Osteoblast (primary cell): ENCODE results near the gene SLC6A19. TPM values are rescaled to one million over a fixed set of nuclear protein-coding genes. Genes with fewer than 3 reads are reported as not detected.

Experiments used
- DNase-seq: peaks from one replicate; pipeline ENCODE4 v3.0.0; 2011; ENCODE audit warnings: low spot score, mixed read lengths; ENCODE audit not compliant: insufficient read length; ENCODE audit errors: missing footprints
- H2AFZ ChIP-seq: 2 replicates; pipeline ENCODE4 v1.6.0; 2011; ENCODE audit warnings: mild to moderate bottlenecking, low read length
- H3K27ac ChIP-seq: 2 replicates; pipeline ENCODE4 v1.5.1; 2011; ENCODE audit warnings: mild to moderate bottlenecking, low read depth, low read length, moderate library complexity
- H3K27me3 ChIP-seq: 2 replicates; pipeline ENCODE4 v1.6.0; 2012; ENCODE audit warnings: mild to moderate bottlenecking, control low read depth, inconsistent platforms, low read length, moderate library complexity; ENCODE audit not compliant: insufficient read depth
- H3K36me3 ChIP-seq: 2 replicates; pipeline ENCODE4 v1.5.1; 2011; ENCODE audit warnings: mild to moderate bottlenecking, low read length, control low read depth, moderate library complexity; ENCODE audit not compliant: insufficient read depth
- H3K4me1 ChIP-seq: 2 replicates; pipeline ENCODE4 v1.5.1; 2011; ENCODE audit warnings: mild to moderate bottlenecking, low read length, control low read depth, moderate library complexity; ENCODE audit not compliant: insufficient read depth
- H3K4me2 ChIP-seq: 2 replicates; pipeline ENCODE4 v1.6.0; 2011; ENCODE audit warnings: mild to moderate bottlenecking, low read length; ENCODE audit not compliant: insufficient read depth
- H3K4me3 ChIP-seq: fragments of 200-600 bp; sonication (generic); 3 replicates; pipeline ENCODE4 v1.5.1; 2012; ENCODE audit warnings: mild to moderate bottlenecking, low read length, inconsistent platforms; ENCODE audit not compliant: insufficient read depth
- H3K79me2 ChIP-seq: 2 replicates; pipeline ENCODE4 v1.6.0; 2012; ENCODE audit warnings: mild to moderate bottlenecking, low read length, control low read depth, inconsistent platforms; ENCODE audit not compliant: insufficient read depth
- H3K9me3 ChIP-seq: 2 replicates; pipeline ENCODE4 v1.5.1; 2011; ENCODE audit warnings: low read depth, low read length, control low read depth
- H4K20me1 ChIP-seq: 2 replicates; pipeline ENCODE4 v1.6.0; 2012; ENCODE audit warnings: mild to moderate bottlenecking, low read length, control low read depth; ENCODE audit not compliant: insufficient read depth
- total RNA-seq: library from RNA; depleted of rRNA; stranded (reverse); fragments of >200 nt; gene quantifications from 2 replicates; pipeline ENCODE4 v1.2.3, GENCODE V29; 2012
- TF ChIP-seq, protein P1 (sequence below): IDR thresholded peaks from 2 replicates; pipeline ENCODE4 v1.5.1; 2011; ENCODE audit warnings: mild to moderate bottlenecking, low read depth, low read length, moderate library complexity; ENCODE audit errors: extremely low read depth

Gene SLC6A19
- total RNA-seq, 1 donor: not detected

DNA sequence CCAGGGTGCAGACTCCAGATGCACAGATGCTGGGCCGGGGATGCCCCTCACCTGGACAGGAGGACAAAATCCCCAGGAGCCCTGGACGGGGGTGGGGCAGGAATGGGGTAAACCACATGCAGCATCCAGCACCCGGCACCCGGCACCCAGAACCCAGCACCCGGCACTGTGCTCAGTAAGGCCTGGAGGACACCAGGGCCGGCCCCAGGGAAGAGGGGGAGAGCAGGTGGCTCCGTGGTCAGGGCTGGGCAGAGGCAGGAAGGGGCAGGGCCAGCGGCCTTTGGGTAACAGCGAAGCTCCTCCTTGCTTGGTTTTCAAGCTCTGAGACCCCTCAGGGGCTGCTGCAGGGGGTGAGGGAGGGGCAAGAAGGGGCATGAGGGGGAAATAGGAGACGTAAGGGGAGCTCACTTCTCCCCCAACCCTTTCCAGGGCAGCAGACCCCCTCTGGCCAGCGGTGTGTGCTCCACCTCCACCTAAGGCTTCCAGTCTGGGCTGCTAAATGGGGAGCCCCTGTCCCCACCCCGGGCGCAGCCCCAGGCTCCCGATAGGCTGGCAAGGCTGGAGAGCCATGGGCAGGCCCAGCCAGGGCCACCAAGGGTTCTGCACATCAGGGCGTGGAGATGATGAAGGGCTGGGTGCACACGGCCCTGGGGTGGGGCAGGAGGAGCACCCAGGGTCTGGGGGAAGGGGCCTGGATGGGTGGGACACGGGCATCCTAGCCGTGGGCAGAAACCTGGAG lies 17.8 kb upstream of the SLC6A19 start:
- no peaks in the 10 kb centered on the region for H4K20me1 ChIP-seq
- TF ChIP-seq, protein P1, sequence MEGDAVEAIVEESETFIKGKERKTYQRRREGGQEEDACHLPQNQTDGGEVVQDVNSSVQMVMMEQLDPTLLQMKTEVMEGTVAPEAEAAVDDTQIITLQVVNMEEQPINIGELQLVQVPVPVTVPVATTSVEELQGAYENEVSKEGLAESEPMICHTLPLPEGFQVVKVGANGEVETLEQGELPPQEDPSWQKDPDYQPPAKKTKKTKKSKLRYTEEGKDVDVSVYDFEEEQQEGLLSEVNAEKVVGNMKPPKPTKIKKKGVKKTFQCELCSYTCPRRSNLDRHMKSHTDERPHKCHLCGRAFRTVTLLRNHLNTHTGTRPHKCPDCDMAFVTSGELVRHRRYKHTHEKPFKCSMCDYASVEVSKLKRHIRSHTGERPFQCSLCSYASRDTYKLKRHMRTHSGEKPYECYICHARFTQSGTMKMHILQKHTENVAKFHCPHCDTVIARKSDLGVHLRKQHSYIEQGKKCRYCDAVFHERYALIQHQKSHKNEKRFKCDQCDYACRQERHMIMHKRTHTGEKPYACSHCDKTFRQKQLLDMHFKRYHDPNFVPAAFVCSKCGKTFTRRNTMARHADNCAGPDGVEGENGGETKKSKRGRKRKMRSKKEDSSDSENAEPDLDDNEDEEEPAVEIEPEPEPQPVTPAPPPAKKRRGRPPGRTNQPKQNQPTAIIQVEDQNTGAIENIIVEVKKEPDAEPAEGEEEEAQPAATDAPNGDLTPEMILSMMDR: no peak
- no peak for DNase-seq
- H3K27ac ChIP-seq: no peak overlapping the region
- peaks cover 6% of the 10 kb centered on the region for H3K27me3 ChIP-seq
- no peak overlapping the region for H3K4me3 ChIP-seq
- no peaks in the 10 kb centered on the region for H3K79me2 ChIP-seq
- H3K9me3 ChIP-seq: no peaks in the 10 kb centered on the region
- no peak overlapping the region for H3K4me2 ChIP-seq
- no peak overlapping the region for H2AFZ ChIP-seq
- no peaks in the 10 kb centered on the region for H3K4me1 ChIP-seq
- no peaks in the 10 kb centered on the region for H3K36me3 ChIP-seq

DNA sequence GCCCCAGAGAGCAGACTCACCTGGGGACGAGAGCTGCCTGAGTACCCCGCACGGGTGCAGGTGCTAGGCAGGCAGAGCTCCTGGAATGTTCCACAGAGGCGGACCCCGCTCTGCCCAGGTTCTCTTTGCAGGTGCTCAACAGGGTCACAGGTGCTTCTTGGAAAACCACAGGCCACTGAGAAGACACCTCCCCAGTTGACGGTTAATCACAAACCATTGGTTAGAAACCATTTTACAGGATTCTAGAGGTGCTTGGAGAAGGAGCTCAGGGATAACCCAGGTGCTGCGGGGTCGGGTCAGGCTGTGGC lies 17.3 kb upstream of the SLC6A19 start:
- Histone ChIP-seq H3K36me3 (no peaks in the 10 kb centered on the region), H3K4me3 (no peak overlapping the region), H3K27me3 (peaks cover 6% of the 10 kb centered on the region), H3K27ac (no peak overlapping the region), H3K4me2 (no peak overlapping the region), H3K4me1 (no peaks in the 10 kb centered on the region), H4K20me1 (no peaks in the 10 kb centered on the region), H3K9me3 (no peaks in the 10 kb centered on the region), H3K79me2 (no peaks in the 10 kb centered on the region), H2AFZ (no peak overlapping the region)
- TF ChIP-seq, protein P1: no peak
- DNase-seq: no peak

DNA sequence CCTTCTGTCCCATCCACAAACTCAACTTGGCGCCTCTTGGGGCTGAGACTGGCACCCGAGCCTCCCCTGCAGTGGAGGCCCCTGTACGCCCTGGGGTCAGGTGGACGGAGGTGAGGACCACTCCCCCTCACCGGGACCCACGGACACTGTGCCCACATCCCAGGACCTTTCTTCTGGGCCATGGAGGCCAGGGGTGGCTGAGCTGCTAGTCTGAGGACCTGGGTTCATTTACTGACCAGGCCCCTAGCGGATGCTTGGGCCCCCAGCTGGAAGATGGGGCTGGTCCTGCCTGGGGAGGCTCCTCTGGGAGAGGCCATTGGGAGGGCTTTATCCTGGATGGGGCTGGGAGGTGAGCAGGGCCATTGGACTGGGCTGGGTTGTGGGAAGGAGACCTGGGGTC lies 16.9 kb upstream of the SLC6A19 start:
- no peak overlapping the region for H3K27ac ChIP-seq
- no peak overlapping the region for H3K4me3 ChIP-seq
- H3K79me2 ChIP-seq: no peaks in the 10 kb centered on the region
- no peaks in the 10 kb centered on the region for H3K9me3 ChIP-seq
- H3K4me1 ChIP-seq: no peaks in the 10 kb centered on the region
- H3K36me3 ChIP-seq: no peaks in the 10 kb centered on the region
- no peaks in the 10 kb centered on the region for H4K20me1 ChIP-seq
- DNase-seq: no peak
- TF ChIP-seq, protein P1: no peak
- H3K27me3 ChIP-seq: peaks cover 6% of the 10 kb centered on the region
- no peak overlapping the region for H3K4me2 ChIP-seq
- H2AFZ ChIP-seq: no peak overlapping the region

DNA sequence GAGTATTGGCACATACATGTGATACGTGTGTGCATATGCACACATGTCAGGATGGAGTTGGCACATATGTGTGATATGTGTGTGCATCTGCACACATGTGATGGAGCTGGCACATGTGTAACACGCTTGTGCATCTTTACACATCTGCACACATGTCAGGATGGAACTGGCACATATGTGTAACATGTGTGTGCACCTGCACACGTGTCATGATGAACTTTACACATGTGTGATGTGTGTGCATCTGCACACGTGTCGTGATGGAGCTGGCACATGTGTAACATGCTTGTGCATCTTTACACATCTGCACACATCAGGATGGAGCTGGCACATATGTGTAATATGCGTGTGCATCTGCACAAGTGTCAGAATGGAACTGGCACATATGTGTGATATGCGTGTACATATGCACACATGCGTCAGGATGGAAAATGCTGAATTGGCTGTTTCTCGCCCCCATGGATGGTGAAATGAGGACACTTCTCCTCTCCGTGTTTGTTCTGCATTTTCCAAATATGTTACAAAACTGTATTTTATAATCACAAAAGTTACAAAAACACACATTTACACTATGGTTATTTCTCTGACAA lies 16.3 kb upstream of the SLC6A19 start:
- H4K20me1 ChIP-seq: no peaks in the 10 kb centered on the region
- no peak overlapping the region for H2AFZ ChIP-seq
- no peaks in the 10 kb centered on the region for H3K4me1 ChIP-seq
- TF ChIP-seq, protein P1: no peak
- peaks cover 8% of the 10 kb centered on the region for H3K27me3 ChIP-seq
- H3K36me3 ChIP-seq: no peaks in the 10 kb centered on the region
- H3K9me3 ChIP-seq: no peaks in the 10 kb centered on the region
- no peak overlapping the region for H3K4me3 ChIP-seq
- no peaks in the 10 kb centered on the region for H3K79me2 ChIP-seq
- H3K4me2 ChIP-seq: no peak overlapping the region
- no peak overlapping the region for H3K27ac ChIP-seq
- no peak for DNase-seq
